Cardiac fibroblast (primary cell): ENCODE measurements around the gene PREX1.

Experiments
- DNase-seq, 2 donors: peaks; one replicate each; pipeline versions ENCODE4 v3.0.0 to v3.0.0-alpha.2; 2010; ENCODE audit warnings: low read depth in 2 of 2
- H3K4me3 ChIP-seq, 2 donors: replicated peaks in 1 of 2; 1 replicate in 1 of 2; 2 replicates in 1 of 2; pipeline ENCODE4 v1.5.1; 2011; ENCODE audit warnings: low read depth in 2 of 2, low read length in 2 of 2, mild to moderate bottlenecking in 2 of 2, moderate library complexity in 1 of 2
- TF ChIP-seq, protein P1 (sequence below): IDR thresholded peaks from one replicate; pipeline ENCODE4 v1.5.1; 2011; ENCODE audit warnings: low read depth, mild to moderate bottlenecking, low read length, inconsistent platforms

PREX1 gene

GRCh38 chr20:48642105-48642880, 185.5 kb downstream of the PREX1 start:
- no peak overlapping the region for H3K4me3 ChIP-seq
- DNase-seq = no peak
- TF ChIP-seq, protein P1, sequence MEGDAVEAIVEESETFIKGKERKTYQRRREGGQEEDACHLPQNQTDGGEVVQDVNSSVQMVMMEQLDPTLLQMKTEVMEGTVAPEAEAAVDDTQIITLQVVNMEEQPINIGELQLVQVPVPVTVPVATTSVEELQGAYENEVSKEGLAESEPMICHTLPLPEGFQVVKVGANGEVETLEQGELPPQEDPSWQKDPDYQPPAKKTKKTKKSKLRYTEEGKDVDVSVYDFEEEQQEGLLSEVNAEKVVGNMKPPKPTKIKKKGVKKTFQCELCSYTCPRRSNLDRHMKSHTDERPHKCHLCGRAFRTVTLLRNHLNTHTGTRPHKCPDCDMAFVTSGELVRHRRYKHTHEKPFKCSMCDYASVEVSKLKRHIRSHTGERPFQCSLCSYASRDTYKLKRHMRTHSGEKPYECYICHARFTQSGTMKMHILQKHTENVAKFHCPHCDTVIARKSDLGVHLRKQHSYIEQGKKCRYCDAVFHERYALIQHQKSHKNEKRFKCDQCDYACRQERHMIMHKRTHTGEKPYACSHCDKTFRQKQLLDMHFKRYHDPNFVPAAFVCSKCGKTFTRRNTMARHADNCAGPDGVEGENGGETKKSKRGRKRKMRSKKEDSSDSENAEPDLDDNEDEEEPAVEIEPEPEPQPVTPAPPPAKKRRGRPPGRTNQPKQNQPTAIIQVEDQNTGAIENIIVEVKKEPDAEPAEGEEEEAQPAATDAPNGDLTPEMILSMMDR = no peak

- DNase-seq = no peak
- H3K4me3 ChIP-seq = no peak overlapping the region
- TF ChIP-seq, protein P1 = no peak
These were observed 186.9 kb downstream of the PREX1 start for GRCh38 chr20:48640871-48641270.

DNA sequence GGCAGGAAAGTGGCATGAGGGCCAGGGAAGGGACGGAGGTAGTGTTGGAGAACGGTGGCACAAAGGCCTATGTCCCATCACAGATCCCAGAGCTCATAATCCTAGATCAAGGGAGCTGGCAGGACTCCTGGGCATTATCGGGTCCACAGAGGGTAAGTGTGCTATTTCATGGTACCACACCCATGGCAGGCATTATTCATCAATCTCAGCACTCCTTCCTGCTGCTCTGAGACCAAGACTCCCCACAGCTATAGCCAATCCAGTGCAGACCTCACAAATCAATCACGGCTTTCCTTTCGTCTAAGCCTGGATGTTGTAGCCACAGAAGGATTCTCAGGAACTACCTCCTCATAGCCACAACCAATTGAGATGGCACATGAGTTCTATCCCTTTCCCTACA, 187.9 kb downstream of the PREX1 start:
- DNase-seq = no peak
- no peak overlapping the region for H3K4me3 ChIP-seq
- TF ChIP-seq, protein P1 = no peak

GRCh38 chr20:48638546-48638945, 189.3 kb downstream of the PREX1 start:
- no peak overlapping the region for H3K4me3 ChIP-seq
- peak; percentile 45 to 86 for DNase-seq
- TF ChIP-seq, protein P1 = no peak

DNA sequence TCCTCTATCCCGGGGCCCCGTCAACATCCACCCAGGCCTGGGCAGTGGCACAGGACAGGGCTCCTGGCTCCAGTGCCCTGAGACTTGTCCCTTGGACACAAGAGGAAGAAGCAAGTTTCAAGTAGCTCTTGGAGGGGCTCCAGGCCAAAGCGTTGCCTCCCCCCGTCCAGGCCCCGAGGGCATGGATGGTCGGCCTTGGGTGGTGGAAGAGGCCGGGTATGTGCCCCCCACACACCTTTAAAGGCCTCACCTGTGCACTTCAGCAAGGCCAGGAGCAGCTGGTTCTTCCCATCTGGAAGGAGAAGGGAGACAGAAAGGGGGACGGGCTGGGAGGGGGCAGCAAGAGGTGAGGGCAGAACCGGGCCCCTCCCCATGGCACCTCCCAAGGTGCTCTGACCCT, 190.3 kb downstream of the PREX1 start:
- TF ChIP-seq, protein P1 = no peak
- no peak for DNase-seq

DNA sequence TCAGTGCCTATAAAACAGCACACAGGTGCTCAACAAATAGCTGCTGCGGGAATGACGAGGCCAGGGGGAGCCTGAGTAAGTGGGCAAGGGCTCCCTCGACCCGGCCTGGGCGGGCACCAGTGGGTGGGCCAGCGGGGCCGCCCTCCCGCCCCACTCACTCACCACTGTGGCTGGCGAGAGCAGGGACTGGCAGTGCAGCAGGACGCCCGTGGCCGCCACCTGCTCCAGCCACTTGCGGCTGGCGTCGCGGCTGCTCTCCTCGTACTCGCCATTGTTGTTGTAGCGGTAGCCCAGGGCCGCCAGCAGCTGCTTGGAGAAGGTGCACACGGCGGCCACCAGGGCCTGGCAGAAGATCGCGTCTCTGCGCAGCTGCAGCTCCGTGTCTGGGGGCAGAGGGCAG, 191.5 kb downstream of the PREX1 start:
- no peak for DNase-seq
- no peak overlapping the region for H3K4me3 ChIP-seq

More for the DNA sequence above, 190.3 kb downstream of the PREX1 start:
- no peak overlapping the region for H3K4me3 ChIP-seq

More for the DNA sequence above, 191.5 kb downstream of the PREX1 start:
- TF ChIP-seq, protein P1 = no peak
